Measurements from ENCODE around the gene CMBL. TPM values are rescaled to one million over a fixed set of nuclear protein-coding genes. Genes with fewer than 3 reads are reported as not detected.
A peak's percentile ranks its signal among the peaks of the same experiment; 100 is the strongest.

The CMBL gene
- total and polyA plus RNA-seq, 7 donors = 8.1 to 261 (median 21.3) TPM

GRCh38 chr5:10319202-10319851, 11.6 kb upstream of the CMBL start:
- DNase-seq = peak; percentile 69
- Histone ChIP-seq H3K27ac (no peak overlapping the region), H3K36me3 (no peaks in the 10 kb centered on the region), H3K4me3 (no peak overlapping the region), H3K27me3 (no peaks in the 10 kb centered on the region), H3K4me1 (peaks cover 0 to 2% (median 0%) of the 10 kb centered on the region in 4 donors), H3K9me3 (no peaks in the 10 kb centered on the region)
- 89 to 90% methylated on average over 11 of the region's 11 CpGs for WGBS, 2 donors
- intact Hi-C loops (cut with DNase I) = no loop called here
- no peak for TF ChIP-seq EP300 (IDR thresholded peaks at IDR 0.05)
- no peak for TF ChIP-seq POLR2A (IDR thresholded peaks at IDR 0.05)
- TF ChIP-seq POLR2AphosphoS5 (IDR thresholded peaks at IDR 0.05) = no peak
- no peak for TF ChIP-seq CTCF (IDR thresholded peaks at IDR 0.05)

- H3K27me3 ChIP-seq = no peaks in the 10 kb centered on the region
- TF ChIP-seq POLR2A (IDR thresholded peaks at IDR 0.05) (no peak), POLR2AphosphoS5 (IDR thresholded peaks at IDR 0.05) (no peak), CTCF (IDR thresholded peaks at IDR 0.05) (no peak), EP300 (IDR thresholded peaks at IDR 0.05) (no peak)
- H3K4me1 ChIP-seq = no peaks in the 10 kb centered on the region
- peak; percentile 27 for DNase-seq
- no peak overlapping the region for H3K27ac ChIP-seq
- no peaks in the 10 kb centered on the region for H3K36me3 ChIP-seq
- H3K4me3 ChIP-seq = no peak overlapping the region
- no peaks in the 10 kb centered on the region for H3K9me3 ChIP-seq
- WGBS, 2 donors = 77 to 83% methylated on average over 6 of the region's 6 CpGs
- intact Hi-C loops (cut with DNase I) = no loop called here
Measured at GRCh38 chr5:10317825-10318682, 10.4 kb upstream of the CMBL start.

- no peaks in the 10 kb centered on the region for H3K9me3 ChIP-seq
- H3K27me3 ChIP-seq = no peaks in the 10 kb centered on the region
- intact Hi-C loops (cut with DNase I) = no loop called here
- H3K4me3 ChIP-seq = no peak overlapping the region
- H3K27ac ChIP-seq = no peak overlapping the region
- DNase-seq = peak; percentile 38
- TF ChIP-seq POLR2AphosphoS5 (IDR thresholded peaks at IDR 0.05) (no peak), CTCF (IDR thresholded peaks at IDR 0.05) (no peak), EP300 (IDR thresholded peaks at IDR 0.05) (no peak), POLR2A (IDR thresholded peaks at IDR 0.05) (no peak)
- no peaks in the 10 kb centered on the region for H3K4me1 ChIP-seq
- H3K36me3 ChIP-seq = no peaks in the 10 kb centered on the region
- 92 to 95% methylated on average over 15 of the region's 15 CpGs for WGBS, 2 donors
Measured at GRCh38 chr5:10315824-10316509, 8.3 kb upstream of the CMBL start.

- TF ChIP-seq POLR2A (IDR thresholded peaks at IDR 0.05) (no peak), CTCF (IDR thresholded peaks at IDR 0.05) (no peak), POLR2AphosphoS5 (IDR thresholded peaks at IDR 0.05) (no peak), EP300 (IDR thresholded peaks at IDR 0.05) (no peak)
- Histone ChIP-seq H3K27ac (no peak overlapping the region), H3K4me3 (no peak overlapping the region), H3K4me1 (no peaks in the 10 kb centered on the region), H3K27me3 (no peaks in the 10 kb centered on the region), H3K9me3 (no peaks in the 10 kb centered on the region), H3K36me3 (no peaks in the 10 kb centered on the region)
- intact Hi-C loops (cut with DNase I) = no loop called here
- peak; percentile 46 for DNase-seq
- WGBS, 2 donors = 87 to 88% methylated on average over 5 of the region's 5 CpGs
Measured at GRCh38 chr5:10315201-10315600, 7.5 kb upstream of the CMBL start.
